Brain microvascular endothelial cell (primary cell): Measurements from ENCODE around the gene ITPK1.

Experiments
- DNase-seq: peaks from one replicate; pipeline ENCODE4 v3.0.0-alpha.2; 2020
- H3K27ac ChIP-seq: fragments of 250-450 bp; sonication (Bioruptor Pico); 2 replicates; pipeline ENCODE4 v1.5.1; 2020; ENCODE audit warnings: mild to moderate bottlenecking, moderate library complexity
- H3K27me3 ChIP-seq: fragments of 250-450 bp; sonication (Bioruptor Pico); replicated peaks from 2 replicates; pipeline ENCODE4 v1.5.1; 2020; ENCODE audit warnings: mild to moderate bottlenecking
- H3K36me3 ChIP-seq: fragments of 250-450 bp; sonication (Bioruptor Pico); replicated peaks from 2 replicates; pipeline ENCODE4 v1.5.1; 2020; ENCODE audit warnings: mild to moderate bottlenecking
- H3K4me3 ChIP-seq: 2 replicates; pipeline ENCODE4 v1.5.1; 2011; ENCODE audit warnings: low read depth, mild to moderate bottlenecking, control low read depth, low read length, moderate library complexity
- in situ Hi-C: cut with HindIII; loops from 2 replicates; pipeline ENCODE4 v1.10.0; 2017; ENCODE audit warnings: low sequenced_read_pairs, low pct_ligation_motif_present
- TF ChIP-seq, protein P1 (sequence below): IDR thresholded peaks from 2 replicates; pipeline ENCODE4 v1.5.1; 2011; ENCODE audit warnings: low read depth, mild to moderate bottlenecking, moderate library complexity, low read length, control low read depth, inconsistent platforms; ENCODE audit errors: missing control alignments

ITPK1 gene

DNA sequence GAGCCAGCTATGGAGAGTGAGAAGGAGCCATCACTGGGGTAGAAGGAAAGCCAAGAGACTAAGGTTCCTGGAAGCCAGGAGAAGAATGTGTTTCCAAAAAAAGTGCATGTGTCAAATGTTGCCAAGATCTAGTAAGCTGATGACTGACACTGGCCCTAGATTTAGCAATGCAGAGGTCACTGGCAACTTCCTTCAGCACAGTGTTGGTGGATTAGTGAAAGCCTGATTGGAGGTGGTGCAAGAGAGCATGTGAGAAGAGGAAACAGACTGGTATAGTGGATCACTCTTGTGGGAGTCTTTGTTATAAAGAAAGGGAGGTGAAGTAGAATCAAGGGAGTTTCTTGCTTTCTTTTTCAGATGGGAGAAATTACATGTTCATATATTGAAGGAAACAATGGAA, 226.8 kb downstream of the ITPK1 start:
- DNase-seq = no peak
- Histone ChIP-seq H3K27ac (no peak overlapping the region), H3K27me3 (peaks cover 2% of the 10 kb centered on the region), H3K4me3 (no peak overlapping the region), H3K36me3 (no peaks in the 10 kb centered on the region)
- in situ Hi-C loops = no loop called here
- TF ChIP-seq, protein P1, sequence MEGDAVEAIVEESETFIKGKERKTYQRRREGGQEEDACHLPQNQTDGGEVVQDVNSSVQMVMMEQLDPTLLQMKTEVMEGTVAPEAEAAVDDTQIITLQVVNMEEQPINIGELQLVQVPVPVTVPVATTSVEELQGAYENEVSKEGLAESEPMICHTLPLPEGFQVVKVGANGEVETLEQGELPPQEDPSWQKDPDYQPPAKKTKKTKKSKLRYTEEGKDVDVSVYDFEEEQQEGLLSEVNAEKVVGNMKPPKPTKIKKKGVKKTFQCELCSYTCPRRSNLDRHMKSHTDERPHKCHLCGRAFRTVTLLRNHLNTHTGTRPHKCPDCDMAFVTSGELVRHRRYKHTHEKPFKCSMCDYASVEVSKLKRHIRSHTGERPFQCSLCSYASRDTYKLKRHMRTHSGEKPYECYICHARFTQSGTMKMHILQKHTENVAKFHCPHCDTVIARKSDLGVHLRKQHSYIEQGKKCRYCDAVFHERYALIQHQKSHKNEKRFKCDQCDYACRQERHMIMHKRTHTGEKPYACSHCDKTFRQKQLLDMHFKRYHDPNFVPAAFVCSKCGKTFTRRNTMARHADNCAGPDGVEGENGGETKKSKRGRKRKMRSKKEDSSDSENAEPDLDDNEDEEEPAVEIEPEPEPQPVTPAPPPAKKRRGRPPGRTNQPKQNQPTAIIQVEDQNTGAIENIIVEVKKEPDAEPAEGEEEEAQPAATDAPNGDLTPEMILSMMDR = no peak

DNA sequence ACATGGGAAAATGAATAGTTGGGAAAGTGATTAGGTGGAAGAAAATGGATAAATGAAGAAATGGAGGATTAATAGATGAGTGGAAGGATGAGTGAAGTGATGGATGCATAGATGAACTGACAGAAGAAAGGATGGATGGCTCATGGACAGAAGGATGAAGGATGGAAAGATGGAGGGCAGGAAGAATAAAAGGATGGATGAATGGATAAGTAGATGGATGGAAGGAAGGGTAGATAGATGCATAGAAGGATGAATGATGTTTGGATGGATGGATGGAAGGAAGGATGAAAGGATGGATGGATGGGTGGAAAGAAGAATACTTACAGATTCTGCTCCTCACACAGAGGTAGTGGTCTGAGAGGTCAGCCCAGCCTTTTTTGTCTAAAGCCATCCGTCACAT, 228.6 kb downstream of the ITPK1 start:
- no peak for DNase-seq
- peaks cover 2% of the 10 kb centered on the region for H3K27me3 ChIP-seq
- in situ Hi-C loops = no loop called here
- no peaks in the 10 kb centered on the region for H3K36me3 ChIP-seq
- TF ChIP-seq, protein P1 = no peak
- no peak overlapping the region for H3K27ac ChIP-seq
- no peak overlapping the region for H3K4me3 ChIP-seq
